H1 (cell line): ENCODE measurements around the gene CD84. TPM values are rescaled to one million over a fixed set of nuclear protein-coding genes. Genes with fewer than 3 reads are reported as not detected.
"Not testable (repeated sequence)": the region's sequence is repeated elsewhere in the genome, so short reads cannot be mapped to it uniquely, and the experiment has no call there.

Experiments
- CTCF ChIA-PET: fragments of 300-600 bp; sonication (Branson Sonifier 250); formaldehyde crosslinking; loops from one replicate; lab custom pipeline; 2021; ENCODE audit not compliant: partially characterized antibody; lab: Charles Lee
- POLR2A ChIA-PET: fragments of 300-600 bp; sonication (Branson Sonifier 250); formaldehyde crosslinking; loops from one replicate; lab custom pipeline; 2021; ENCODE audit warnings: inconsistent platforms; ENCODE audit not compliant: partially characterized antibody; lab: Charles Lee
- DNase-seq, 2 experiments: peaks; one replicate each; pipeline versions ENCODE4 v3.0.0 to v3.0.0-alpha.2; 2010 to 2022; ENCODE audit warnings: low spot score in 2 of 2, low read depth in 1 of 2, mixed read lengths in 1 of 2
- FAIRE-seq: peaks from 2 replicates; lab custom pipeline; 2011; peaks lifted over from hg19 to GRCh38; lab: Jason Lieb, UNC
- H2AFZ ChIP-seq: 2 replicates; pipeline ENCODE4 v1.8.1; 2012; ENCODE audit warnings: low read length, inconsistent platforms
- H2AK5ac ChIP-seq: 2 replicates; pipeline ENCODE4 v1.6.1; 2013; ENCODE audit warnings: low read depth, low read length
- H2BK120ac ChIP-seq: replicated peaks from 2 replicates; pipeline ENCODE3; 2013; ENCODE audit warnings: low read depth, low read length, inconsistent platforms
- H2BK12ac ChIP-seq: 2 replicates; pipeline ENCODE4 v1.6.1; 2013; ENCODE audit warnings: low read depth, low read length
- H2BK15ac ChIP-seq: 2 replicates; pipeline ENCODE4 v1.6.1; 2013; ENCODE audit warnings: low read length
- H2BK20ac ChIP-seq: 2 replicates; pipeline ENCODE4 v1.6.1; 2013; ENCODE audit warnings: low read length
- H2BK5ac ChIP-seq: 2 replicates; pipeline ENCODE4 v1.6.1; 2013; ENCODE audit warnings: low read depth, low read length
- H3K14ac ChIP-seq: 2 replicates; pipeline ENCODE4 v1.6.1; 2013; ENCODE audit warnings: inconsistent platforms; ENCODE audit not compliant: insufficient read length
- H3K18ac ChIP-seq: 2 replicates; pipeline ENCODE4 v1.6.1; 2013; ENCODE audit warnings: low read length; ENCODE audit errors: extremely low read depth
- H3K23ac ChIP-seq: 2 replicates; pipeline ENCODE4 v1.6.1; 2013; ENCODE audit warnings: inconsistent platforms; ENCODE audit not compliant: insufficient read length
- H3K23me2 ChIP-seq: 2 replicates; pipeline ENCODE4 v1.6.1; 2013; ENCODE audit warnings: low read depth, low read length
- H3K27ac ChIP-seq: 2 replicates; pipeline ENCODE4 v1.6.1; 2011; ENCODE audit warnings: low read depth, low read length, inconsistent platforms
- H3K27me3 ChIP-seq, 4 experiments: replicated peaks in 1 of 4; 1 replicate in 1 of 4; 2 replicates in 3 of 4; pipeline versions ENCODE4 v1.6.1 to v1.8.1; 2011 to 2013; ENCODE audit warnings: low read length in 3 of 4, mild to moderate bottlenecking in 3 of 4, inconsistent platforms in 2 of 4, mixed read lengths in 2 of 4, moderate library complexity in 1 of 4; ENCODE audit not compliant: control insufficient read depth in 3 of 4, insufficient read depth in 3 of 4; ENCODE audit errors: extremely low read depth in 1 of 4
- H3K36me3 ChIP-seq, 4 experiments: 2 replicates each; pipeline versions ENCODE4 v1.6.1 to v1.8.1; 2011 to 2013; ENCODE audit warnings: mild to moderate bottlenecking in 4 of 4, low read length in 3 of 4, moderate library complexity in 2 of 4, control low read depth in 1 of 4, inconsistent platforms in 1 of 4; ENCODE audit not compliant: insufficient read depth in 4 of 4, control insufficient read depth in 2 of 4
- H3K4ac ChIP-seq: replicated peaks from 2 replicates; pipeline ENCODE3; 2013; ENCODE audit warnings: low read length, low read depth, mixed read lengths, inconsistent platforms; ENCODE audit not compliant: insufficient read length
- H3K4me1 ChIP-seq, 4 experiments: replicated peaks in 1 of 4; 1 replicate in 1 of 4; 2 replicates in 3 of 4; pipeline versions ENCODE4 v1.6.1 to v1.8.1; 2011 to 2013; ENCODE audit warnings: low read length in 3 of 4, inconsistent platforms in 2 of 4, mixed read lengths in 1 of 4; ENCODE audit not compliant: insufficient read depth in 4 of 4, control insufficient read depth in 3 of 4
- H3K4me2 ChIP-seq, 2 experiments: 2 replicates each; pipeline versions ENCODE4 v1.6.1 to v1.8.1; 2011 to 2013; ENCODE audit warnings: low read depth in 2 of 2, low read length in 2 of 2, control low read depth in 1 of 2, inconsistent platforms in 1 of 2, mild to moderate bottlenecking in 1 of 2; ENCODE audit not compliant: insufficient read depth in 1 of 2
- H3K4me3 ChIP-seq, 4 experiments: fragments of 200-600, 300-600 bp in 1 of 4; sonication (generic), shearing (Covaris generic), sonication (Bioruptor Twin) in 1 of 4; 2 replicates each; pipeline versions ENCODE4 v1.5.1 to v1.8.1; 2011 to 2016; ENCODE audit warnings: low read length in 4 of 4, low read depth in 3 of 4, control low read depth in 2 of 4, inconsistent platforms in 2 of 4, mild to moderate bottlenecking in 2 of 4, mixed read lengths in 1 of 4, moderate library complexity in 1 of 4; ENCODE audit not compliant: insufficient read depth in 2 of 4; ENCODE audit errors: extremely low read depth in 1 of 4
- H3K56ac ChIP-seq: replicated peaks from 2 replicates; pipeline ENCODE3; 2013; ENCODE audit warnings: low read depth, mild to moderate bottlenecking, mixed read lengths, low read length, inconsistent platforms; ENCODE audit not compliant: insufficient read length
- H3K79me1 ChIP-seq: 2 replicates; pipeline ENCODE4 v1.6.1; 2013; ENCODE audit warnings: low read depth, low read length, control low read depth
- H3K79me2 ChIP-seq, 2 experiments: 2 replicates each; pipeline versions ENCODE4 v1.6.1 to v1.8.1; 2012 to 2013; ENCODE audit warnings: low read length in 2 of 2, mild to moderate bottlenecking in 2 of 2, inconsistent platforms in 1 of 2; ENCODE audit not compliant: insufficient read depth in 2 of 2, control insufficient read depth in 1 of 2
- H3K9ac ChIP-seq, 4 experiments: replicated peaks in 1 of 4; 1 replicate in 1 of 4; 2 replicates in 3 of 4; pipeline versions ENCODE4 v1.6.1 to v1.8.1; 2011 to 2013; ENCODE audit warnings: low read depth in 3 of 4, low read length in 3 of 4, control low read depth in 2 of 4, mild to moderate bottlenecking in 2 of 4, moderate library complexity in 2 of 4, inconsistent platforms in 1 of 4; ENCODE audit errors: extremely low read depth in 1 of 4
- H3K9me3 ChIP-seq, 2 experiments: 2 replicates each; pipeline versions ENCODE4 v1.6.1 to v1.8.1; 2012 to 2013; ENCODE audit warnings: mild to moderate bottlenecking in 2 of 2, moderate library complexity in 2 of 2, control low read depth in 1 of 2, inconsistent platforms in 1 of 2, low read depth in 1 of 2, low read length in 1 of 2, mixed read lengths in 1 of 2; ENCODE audit not compliant: insufficient read depth in 2 of 2
- H4K20me1 ChIP-seq, 2 experiments: replicated peaks in 1 of 2; 2 replicates each; pipeline versions ENCODE3 to v1.8.1; 2011 to 2013; ENCODE audit warnings: inconsistent platforms in 2 of 2, low read length in 2 of 2, mild to moderate bottlenecking in 1 of 2; ENCODE audit not compliant: insufficient read depth in 2 of 2, control insufficient read depth in 1 of 2
- H4K5ac ChIP-seq: 2 replicates; pipeline ENCODE4 v1.6.1; 2013; ENCODE audit warnings: low read length, low read depth, mixed read lengths, inconsistent platforms; ENCODE audit not compliant: insufficient read length
- H4K8ac ChIP-seq: 2 replicates; pipeline ENCODE4 v1.8.0; 2013; ENCODE audit warnings: mild to moderate bottlenecking, moderate library complexity, low read length, inconsistent platforms; ENCODE audit not compliant: insufficient read depth; ENCODE audit errors: extremely low read depth
- H4K91ac ChIP-seq: replicated peaks from 2 replicates; pipeline ENCODE3; 2013; ENCODE audit warnings: low read length, mixed read lengths, inconsistent platforms; ENCODE audit not compliant: insufficient read length
- WGBS, 2 experiments: shearing (Covaris generic) in 1 of 2; methylation state at CpG; one replicate each; pipeline versions ENCODE4 v1.1.6 to v1.1.7; 2013 to 2015; ENCODE audit warnings: low lambda C conversion rate in 2 of 2, mixed read lengths in 2 of 2, inconsistent platforms in 1 of 2, low coverage in 1 of 2, missing lambda C conversion rate in 1 of 2; ENCODE audit not compliant: insufficient replicate concordance in 2 of 2, insufficient coverage in 1 of 2, insufficient read length in 1 of 2; ENCODE audit errors: extremely low coverage in 1 of 2, missing lambda C conversion rate in 1 of 2; 5-methylcytosine and 5-hydroxymethylcytosine counted together
- polyA plus RNA-seq, 7 experiments: library from polyadenylated mRNA; depleted of rRNA in 3 of 7; stranded (reverse) in 5 of 7; unstranded in 2 of 7; fragments of >200 nt in 5 of 7; fragments of 200-250 nt in 2 of 7; gene quantifications; 1 replicate in 5 of 7; 2 replicates in 1 of 7; 4 replicates in 1 of 7; pipeline versions ENCODE4 v1.2.1 to v1.2.3, GENCODE V29; 2011 to 2013; ENCODE audit warnings: missing spikeins in 2 of 7, mixed read lengths in 2 of 7
- total RNA-seq: library from RNA; stranded (reverse); fragmentation: NEBNext Ultra II Directional; extraction: Animal tissue kit (Norgen Biotek cat#: 25700); gene quantifications from 2 replicates; pipeline ENCODE4 v1.2.1, GENCODE V29; 2021

The CD84 gene
- total and polyA plus RNA-seq, 2 of the 8 experiments (the other 6 are each of a cell fraction or from before 2014, with no cell fraction given), result not detected

DNA sequence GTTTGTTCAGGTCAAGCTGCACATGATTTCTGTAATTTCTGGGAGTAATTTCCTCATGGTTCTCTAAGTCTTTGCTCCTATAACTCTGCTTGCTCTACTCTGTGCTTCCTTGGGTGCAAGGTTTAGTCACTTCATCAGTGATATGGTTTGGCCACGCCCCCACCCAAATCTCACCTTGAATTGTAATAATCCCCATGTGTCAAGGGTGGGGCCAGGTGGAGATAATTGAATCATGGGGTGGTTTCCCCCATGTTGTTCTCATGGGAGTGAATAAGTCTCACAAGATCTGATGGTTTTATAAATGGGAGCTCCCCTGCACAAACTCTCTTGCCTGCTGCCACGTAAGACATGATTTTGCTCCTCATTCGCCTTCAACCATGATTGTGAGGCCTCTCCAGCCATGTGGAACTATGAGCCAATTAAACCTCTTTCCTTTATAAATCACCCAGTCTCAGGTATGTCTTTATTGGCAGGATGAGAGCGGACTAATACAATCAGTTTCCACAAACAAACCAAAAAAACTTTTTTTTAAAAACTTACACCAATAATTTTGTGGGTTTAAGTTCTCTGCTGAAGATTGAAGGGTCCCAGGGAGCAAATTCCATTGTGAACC lies 48.5 kb upstream of the CD84 start:
- H3K23me2 ChIP-seq, H2AFZ ChIP-seq, H3K79me1 ChIP-seq, H2BK12ac ChIP-seq, H2BK120ac ChIP-seq, H3K9me3 ChIP-seq, H4K5ac ChIP-seq, H2BK15ac ChIP-seq, H3K23ac ChIP-seq, H3K4me2 ChIP-seq, H3K9ac ChIP-seq, H2BK20ac ChIP-seq, FAIRE-seq, POLR2A ChIA-PET, H3K18ac ChIP-seq, H3K36me3 ChIP-seq, H3K27ac ChIP-seq, H4K8ac ChIP-seq, H4K20me1 ChIP-seq, H3K14ac ChIP-seq, H3K56ac ChIP-seq, H2AK5ac ChIP-seq, H3K27me3 ChIP-seq, H3K79me2 ChIP-seq, H3K4ac ChIP-seq, H3K4me3 ChIP-seq, DNase-seq, H3K4me1 ChIP-seq, H4K91ac ChIP-seq, H2BK5ac ChIP-seq: not testable (repeated sequence)
- CTCF ChIA-PET, result interaction anchor here (1.4 to 3.1 kb wide), 6 partner anchors 8 to 53 kb away, joined by 4 to 9 read pairs (median 4); no protein-coding TSS in a partner anchor
- 90% methylated on average over 4 of the region's 4 CpGs; no CpG with 5 or more reads in 1 of the 2 experiments for WGBS, 2 experiments
